Mucosa of stomach (tissue), 1 donor: Measurements from ENCODE around the gene ELAC1.

Source experiments
- H3K27me3 ChIP-seq: one replicate; pipeline ENCODE4 v1.7.0; 2013; ENCODE audit warnings: mild to moderate bottlenecking, low read length; ENCODE audit not compliant: control insufficient read depth, insufficient read depth
- H3K36me3 ChIP-seq: one replicate; pipeline ENCODE4 v1.7.0; 2013; ENCODE audit warnings: low read length; ENCODE audit not compliant: control insufficient read depth, insufficient read depth
- H3K4me1 ChIP-seq: one replicate; pipeline ENCODE4 v1.7.0; 2013; ENCODE audit warnings: mild to moderate bottlenecking, low read length; ENCODE audit not compliant: control insufficient read depth, insufficient read depth
- H3K4me3 ChIP-seq: one replicate; pipeline ENCODE4 v1.7.0; 2013; ENCODE audit warnings: low read length
- H3K9ac ChIP-seq: one replicate; pipeline ENCODE4 v1.7.0; 2013; ENCODE audit warnings: mild to moderate bottlenecking, low read length, moderate library complexity
- H3K9me3 ChIP-seq: one replicate; pipeline ENCODE4 v1.7.0; 2013; ENCODE audit warnings: mild to moderate bottlenecking, low read length, moderate library complexity; ENCODE audit not compliant: control insufficient read depth
- donor health status: Pancreatic carcinoma.

ELAC1 gene, protein sequence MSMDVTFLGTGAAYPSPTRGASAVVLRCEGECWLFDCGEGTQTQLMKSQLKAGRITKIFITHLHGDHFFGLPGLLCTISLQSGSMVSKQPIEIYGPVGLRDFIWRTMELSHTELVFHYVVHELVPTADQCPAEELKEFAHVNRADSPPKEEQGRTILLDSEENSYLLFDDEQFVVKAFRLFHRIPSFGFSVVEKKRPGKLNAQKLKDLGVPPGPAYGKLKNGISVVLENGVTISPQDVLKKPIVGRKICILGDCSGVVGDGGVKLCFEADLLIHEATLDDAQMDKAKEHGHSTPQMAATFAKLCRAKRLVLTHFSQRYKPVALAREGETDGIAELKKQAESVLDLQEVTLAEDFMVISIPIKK

DNA sequence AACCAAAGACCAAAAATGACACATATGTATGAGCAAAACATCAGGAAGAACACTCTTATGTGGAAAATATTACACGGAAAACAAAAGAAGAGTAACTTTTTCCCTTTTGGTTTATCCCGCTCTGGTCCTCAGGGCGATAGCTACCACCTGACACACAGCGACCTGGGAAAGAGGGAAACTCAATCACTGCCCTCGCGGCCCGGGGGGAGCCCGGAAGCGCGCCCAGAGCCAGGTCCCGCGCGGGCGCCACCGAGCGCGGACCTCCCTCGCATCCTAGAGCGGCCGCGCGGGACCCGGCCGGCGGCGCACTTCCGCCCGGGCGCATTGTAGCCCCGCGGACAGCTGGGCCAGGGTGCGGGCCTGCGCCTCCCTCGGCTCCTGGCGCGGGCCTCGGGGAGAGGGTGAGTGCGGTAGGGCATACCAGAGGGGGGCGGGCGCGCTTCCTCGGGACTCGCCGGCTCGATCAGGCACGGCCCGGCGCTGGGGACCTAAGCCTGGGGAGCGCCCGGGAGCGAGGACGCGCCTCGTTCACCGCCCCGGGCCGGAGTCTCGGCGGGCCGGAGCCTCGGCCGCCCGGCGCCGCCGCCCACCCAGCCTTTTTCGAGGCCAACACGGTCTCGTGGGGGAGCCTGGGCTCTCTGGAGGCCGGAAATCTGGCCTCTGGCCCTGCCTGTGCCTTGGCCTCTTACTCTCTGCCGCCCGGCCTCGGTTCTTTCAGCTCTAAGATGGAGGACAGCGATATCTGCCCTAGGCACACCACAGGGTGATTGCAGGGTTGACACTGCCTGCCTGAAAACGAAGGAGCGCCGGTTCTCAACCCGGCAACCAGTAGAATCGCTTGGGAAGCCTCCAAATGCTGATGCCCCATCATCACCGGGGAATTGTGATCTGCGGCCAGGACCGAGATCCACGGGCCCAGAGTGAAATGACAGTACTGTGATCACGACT lies at the start of gene ELAC1:
Gene ELAC1 (plus strand): TSS at position 327 of the 948 bp plus-strand sequence. CDS start 6,365 bp downstream, outside the sequence.
- Histone ChIP-seq H3K36me3 (no peaks in the 10 kb centered on the region), H3K4me1 (peaks cover 16% of the 10 kb centered on the region), H3K4me3 (peak within 1 kb of the TSS; percentile 92), H3K9ac (peak within 1 kb of the TSS; percentile 100), H3K27me3 (no peaks in the 10 kb centered on the region), H3K9me3 (no peaks in the 10 kb centered on the region)

DNA sequence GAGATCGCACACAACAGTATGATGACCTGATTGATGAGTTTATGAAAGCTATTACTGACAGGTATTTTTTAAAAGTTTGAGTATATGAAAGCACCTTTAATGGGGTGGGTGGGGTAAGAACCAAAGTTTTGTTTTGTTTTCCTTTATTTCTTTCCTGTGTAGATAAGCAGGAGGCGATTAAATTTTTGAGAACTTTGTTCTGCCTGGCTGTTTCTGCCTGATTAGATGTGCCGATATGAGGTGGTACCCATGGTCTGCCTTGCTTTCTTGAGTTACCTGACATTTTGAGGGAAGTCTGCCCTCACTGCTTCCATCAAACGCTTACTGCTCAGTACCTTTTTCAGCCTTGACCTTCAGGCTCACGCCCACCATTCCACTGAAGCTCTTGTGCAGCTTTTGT lies 49.7 kb upstream of the ELAC1 start:
- Histone ChIP-seq H3K36me3 (no peaks in the 10 kb centered on the region), H3K9ac (no peak overlapping the region), H3K9me3 (no peaks in the 10 kb centered on the region), H3K27me3 (no peaks in the 10 kb centered on the region), H3K4me3 (no peak overlapping the region), H3K4me1 (no peaks in the 10 kb centered on the region)

DNA sequence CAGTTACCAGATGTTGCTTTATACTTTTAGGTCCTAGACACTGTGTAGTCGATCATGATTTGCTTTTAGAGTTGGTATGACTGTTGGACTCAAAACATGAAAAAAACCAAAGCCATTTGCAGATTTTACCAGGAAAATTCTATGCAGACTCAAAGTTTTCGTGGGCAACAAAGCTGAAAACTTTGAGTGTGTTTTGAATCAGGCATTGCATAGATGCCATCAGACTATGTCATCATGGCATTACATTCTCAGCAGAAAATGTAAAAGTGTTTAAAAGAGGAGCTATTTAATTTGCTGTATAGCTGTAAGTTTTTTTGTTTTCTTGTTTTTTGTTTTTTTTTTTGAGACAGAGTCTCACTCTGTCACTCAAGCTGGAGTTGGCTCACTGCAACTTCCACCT lies 43.5 kb upstream of the ELAC1 start:
- no peaks in the 10 kb centered on the region for H3K4me1 ChIP-seq

DNA sequence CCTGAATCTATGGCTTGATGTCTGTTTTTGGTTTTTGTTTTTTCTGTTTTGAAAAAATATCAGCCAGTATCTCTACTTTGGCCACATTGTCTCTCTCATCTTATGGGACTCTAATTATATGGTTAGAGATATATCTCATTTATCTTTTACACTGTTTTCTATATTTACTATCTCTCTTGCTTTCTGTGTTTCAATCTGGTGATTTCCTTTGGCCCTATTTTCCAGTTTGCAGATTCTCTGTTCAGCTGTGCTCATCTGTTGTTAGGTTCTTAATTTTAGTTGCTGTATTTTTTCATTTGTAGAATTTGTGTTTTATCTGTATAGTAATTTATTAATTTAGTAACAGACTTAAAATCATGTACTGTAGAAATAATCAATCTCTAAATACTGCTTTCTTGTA lies 41.3 kb upstream of the ELAC1 start:
- no peak overlapping the region for H3K9ac ChIP-seq
- H3K9me3 ChIP-seq = no peaks in the 10 kb centered on the region
- no peaks in the 10 kb centered on the region for H3K36me3 ChIP-seq
- H3K4me1 ChIP-seq = no peaks in the 10 kb centered on the region
- H3K27me3 ChIP-seq = no peaks in the 10 kb centered on the region
- no peak overlapping the region for H3K4me3 ChIP-seq

More for the DNA sequence above, 43.5 kb upstream of the ELAC1 start:
- no peak overlapping the region for H3K9ac ChIP-seq
- no peak overlapping the region for H3K4me3 ChIP-seq
- H3K9me3 ChIP-seq = no peaks in the 10 kb centered on the region
- H3K27me3 ChIP-seq = no peaks in the 10 kb centered on the region
- H3K36me3 ChIP-seq = no peaks in the 10 kb centered on the region

DNA sequence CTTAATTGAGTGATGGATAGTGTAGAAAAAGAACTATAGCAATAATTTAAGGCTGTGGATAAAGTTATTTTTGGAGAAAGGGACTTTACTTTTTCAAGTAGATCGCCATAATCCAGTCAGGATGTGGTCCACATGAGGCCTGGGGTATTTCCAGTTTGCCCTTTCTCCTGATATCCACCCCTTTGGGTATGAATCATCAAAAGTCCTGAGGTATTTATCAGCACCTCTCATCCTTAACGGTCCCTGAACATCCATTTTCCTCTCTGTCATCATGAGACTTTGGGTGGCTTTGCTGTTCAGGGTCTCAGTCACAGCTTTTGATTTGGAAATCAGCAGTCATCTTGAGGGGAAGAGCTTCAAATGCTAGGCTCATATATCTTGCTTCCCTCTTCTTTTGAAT lies 39.3 kb upstream of the ELAC1 start:
- Histone ChIP-seq H3K4me3 (no peak overlapping the region), H3K9ac (no peak overlapping the region), H3K27me3 (no peaks in the 10 kb centered on the region), H3K36me3 (no peaks in the 10 kb centered on the region), H3K9me3 (no peaks in the 10 kb centered on the region), H3K4me1 (no peaks in the 10 kb centered on the region)

DNA sequence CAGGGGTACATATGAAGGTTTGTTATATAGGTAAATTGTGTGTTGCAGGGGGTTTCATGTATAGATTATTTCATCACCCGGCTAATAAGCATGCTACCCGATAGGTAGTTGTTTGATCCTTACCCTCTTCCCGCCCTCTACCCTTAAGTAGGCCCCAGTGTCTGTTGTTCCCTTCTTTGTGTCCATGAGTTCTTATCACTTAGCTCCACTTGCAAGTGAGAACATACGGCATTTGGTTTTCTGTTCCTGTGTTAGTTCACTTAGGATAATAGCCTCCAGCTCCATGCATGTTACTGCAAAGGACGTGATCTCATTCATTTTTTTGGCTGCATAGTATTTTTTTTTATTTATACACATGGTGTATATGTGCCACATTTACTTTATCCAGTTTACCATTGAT lies 34.2 kb upstream of the ELAC1 start:
- Histone ChIP-seq H3K9me3 (no peaks in the 10 kb centered on the region), H3K4me3 (no peak overlapping the region), H3K36me3 (no peaks in the 10 kb centered on the region), H3K27me3 (no peaks in the 10 kb centered on the region), H3K4me1 (no peaks in the 10 kb centered on the region), H3K9ac (no peak overlapping the region)

DNA sequence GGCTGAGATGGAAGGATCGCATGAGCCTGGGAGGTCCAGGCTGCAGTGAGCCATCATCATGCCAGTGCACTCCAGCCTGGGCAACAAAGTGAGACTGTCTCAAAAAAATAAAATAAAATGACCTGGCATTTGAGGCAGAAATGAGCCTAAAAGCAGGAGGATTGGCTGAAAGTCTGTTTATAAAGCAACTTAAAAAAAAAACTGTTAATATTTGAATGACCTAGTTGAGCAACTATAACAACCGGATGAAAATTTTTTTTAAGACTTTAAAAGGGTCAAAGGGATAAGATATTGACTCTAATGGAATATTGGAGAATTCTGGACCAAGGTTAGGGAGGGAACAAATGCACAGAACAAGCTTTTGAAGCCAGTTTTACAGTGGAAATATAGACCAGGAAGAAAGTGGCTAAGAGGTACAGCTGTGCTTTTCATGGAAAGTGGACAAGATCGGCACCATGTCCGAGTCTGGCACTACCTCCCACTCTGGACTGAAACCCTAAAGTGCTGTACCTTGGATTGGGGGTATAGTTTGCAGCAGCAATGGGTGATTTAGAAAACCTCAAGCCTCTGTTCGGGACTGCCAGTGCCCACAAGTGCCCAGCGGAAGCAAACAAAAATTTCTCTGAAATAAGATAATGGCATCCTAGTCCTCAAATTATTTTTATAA lies 33.2 kb upstream of the ELAC1 start:
- H3K9ac ChIP-seq = no peak overlapping the region

DNA sequence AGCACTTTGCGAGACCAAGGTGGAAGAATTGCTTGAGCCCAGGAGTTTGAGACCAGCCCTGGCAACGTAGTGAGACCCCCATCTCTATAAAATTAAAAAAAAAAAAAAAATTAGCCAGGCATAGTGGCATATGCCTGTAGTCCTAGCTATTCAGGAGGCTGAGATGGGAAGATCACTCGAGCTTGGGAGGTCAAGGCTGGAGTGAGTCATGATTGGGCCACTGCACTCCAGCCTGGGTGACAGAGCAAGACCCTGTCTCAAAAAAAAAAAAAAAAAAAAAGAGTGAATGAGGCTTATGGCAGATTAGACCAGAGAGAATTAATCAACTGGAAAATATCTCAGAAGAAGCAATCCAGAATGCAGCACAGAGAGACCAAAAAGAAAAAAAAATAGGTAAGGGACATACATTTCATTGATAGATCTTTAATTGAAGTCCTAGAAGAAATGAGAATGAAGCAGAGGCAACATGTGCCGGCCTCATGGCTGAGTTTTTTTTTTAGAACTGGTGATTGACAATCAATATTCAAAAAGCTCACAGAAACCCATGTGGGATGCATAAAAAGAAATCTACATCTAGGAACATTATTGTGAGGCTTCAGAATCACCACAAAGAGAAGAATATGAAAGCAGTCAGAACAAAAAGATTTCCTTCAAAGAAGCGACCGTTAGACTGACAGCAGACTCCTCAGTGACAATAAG lies 32.2 kb upstream of the ELAC1 start:
- H3K4me3 ChIP-seq = no peak overlapping the region
- no peaks in the 10 kb centered on the region for H3K27me3 ChIP-seq
- H3K4me1 ChIP-seq = no peaks in the 10 kb centered on the region
- no peaks in the 10 kb centered on the region for H3K36me3 ChIP-seq
- H3K9ac ChIP-seq = no peak overlapping the region
- H3K9me3 ChIP-seq = no peaks in the 10 kb centered on the region

More for the DNA sequence above, 33.2 kb upstream of the ELAC1 start:
- Histone ChIP-seq H3K4me3 (no peak overlapping the region), H3K9me3 (no peaks in the 10 kb centered on the region), H3K36me3 (no peaks in the 10 kb centered on the region), H3K4me1 (no peaks in the 10 kb centered on the region), H3K27me3 (no peaks in the 10 kb centered on the region)

DNA sequence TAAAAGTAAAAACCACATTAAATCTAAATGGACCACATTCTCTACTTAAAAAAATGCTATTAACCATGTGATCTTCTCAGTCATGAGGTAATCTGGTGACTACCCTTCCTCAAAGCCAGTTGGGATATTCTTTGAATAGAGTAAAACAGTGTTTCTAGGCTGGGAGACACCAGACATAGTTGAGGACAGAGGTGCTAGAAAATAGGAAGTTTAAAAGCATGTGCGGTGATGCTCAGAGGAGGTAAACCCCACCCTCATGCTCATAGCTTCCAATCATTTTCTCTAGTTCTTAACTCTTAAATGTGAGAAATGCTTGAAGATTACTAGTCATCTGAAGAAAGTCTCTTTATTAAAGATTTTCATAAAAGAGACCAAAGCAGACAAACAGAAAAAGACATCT lies 30.7 kb upstream of the ELAC1 start:
- H3K36me3 ChIP-seq = no peaks in the 10 kb centered on the region

DNA sequence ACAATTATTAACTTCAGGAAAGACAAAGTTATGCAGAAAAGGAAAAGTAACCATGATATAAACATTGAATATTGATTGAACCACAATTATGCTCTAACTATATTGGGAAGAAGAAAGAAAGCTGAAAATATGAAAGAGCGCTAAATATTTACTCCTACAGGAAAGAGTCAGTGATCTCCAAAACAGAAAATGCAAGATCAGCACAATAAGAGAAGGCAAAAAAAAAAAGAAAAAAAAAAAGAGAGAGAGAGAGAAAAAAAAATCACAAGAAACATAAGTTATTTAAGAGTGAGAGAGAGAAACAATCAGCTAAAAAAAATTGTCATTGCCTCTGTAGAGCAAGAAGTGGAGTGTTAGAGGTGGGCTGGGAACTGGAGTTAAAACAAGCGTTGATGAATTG lies 28.9 kb upstream of the ELAC1 start:
- no peaks in the 10 kb centered on the region for H3K9me3 ChIP-seq
- H3K4me1 ChIP-seq = no peaks in the 10 kb centered on the region
- H3K27me3 ChIP-seq = no peaks in the 10 kb centered on the region
- H3K4me3 ChIP-seq = no peak overlapping the region
- H3K9ac ChIP-seq = no peak overlapping the region
- no peaks in the 10 kb centered on the region for H3K36me3 ChIP-seq

More for the DNA sequence above, 30.7 kb upstream of the ELAC1 start:
- no peak overlapping the region for H3K4me3 ChIP-seq
- no peaks in the 10 kb centered on the region for H3K4me1 ChIP-seq
- no peak overlapping the region for H3K9ac ChIP-seq
- no peaks in the 10 kb centered on the region for H3K9me3 ChIP-seq
- H3K27me3 ChIP-seq = no peaks in the 10 kb centered on the region

DNA sequence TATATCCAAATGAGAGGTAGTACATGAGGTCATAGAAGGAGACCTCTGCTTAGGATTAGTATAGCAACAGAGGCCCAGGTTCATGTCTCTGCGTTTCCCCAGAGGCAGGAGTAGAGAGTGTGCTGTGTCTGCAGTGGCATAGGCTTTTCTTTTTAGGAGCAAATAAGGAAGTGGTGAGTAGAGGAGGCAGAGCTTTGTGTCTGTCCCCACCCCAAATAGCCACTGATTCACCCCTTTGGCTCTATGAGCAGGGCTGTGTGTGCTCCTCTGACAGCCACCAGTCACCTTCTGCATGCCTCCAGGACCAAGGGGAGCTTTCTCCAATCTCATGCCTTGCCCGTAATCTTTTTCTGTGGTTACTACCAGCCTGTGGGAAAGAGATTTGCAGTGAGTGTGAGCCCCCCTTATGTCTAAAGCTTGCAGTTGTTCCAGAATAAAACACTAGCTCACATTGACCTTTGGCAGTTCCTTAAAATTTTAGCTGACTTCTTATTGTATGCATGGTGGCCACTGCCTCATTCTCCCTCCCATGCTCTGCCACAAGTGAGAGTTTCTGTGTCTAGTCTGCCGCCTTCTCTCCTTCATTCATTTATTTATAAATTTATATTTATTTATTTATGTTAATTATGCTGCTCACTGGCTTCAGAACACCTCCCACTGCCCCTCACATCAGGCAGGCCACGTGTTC lies 23.5 kb upstream of the ELAC1 start:
- no peaks in the 10 kb centered on the region for H3K27me3 ChIP-seq
- H3K4me3 ChIP-seq = no peak overlapping the region
- no peaks in the 10 kb centered on the region for H3K4me1 ChIP-seq
- H3K9ac ChIP-seq = no peak overlapping the region
- no peaks in the 10 kb centered on the region for H3K36me3 ChIP-seq
- no peaks in the 10 kb centered on the region for H3K9me3 ChIP-seq
